NB4 (cell line): ENCODE measurements around the gene GPR68.

Experiments used
- CTCF ChIP-seq: IDR thresholded peaks from one replicate; pipeline ENCODE4 v1.5.1; 2012; ENCODE audit warnings: low read depth, low read length
- POLR2A ChIP-seq: IDR thresholded peaks from 2 replicates; pipeline ENCODE4 v1.6.1; 2011; ENCODE audit warnings: mild to moderate bottlenecking; ENCODE audit not compliant: insufficient read length; ENCODE audit errors: extremely low read depth

GRCh38 chr14:91292491-91292890, 48.0 kb upstream of the GPR68 start:
- TF ChIP-seq CTCF (no peak), POLR2A (no peak)
